Ovary (tissue), 3 donors: ENCODE measurements around the gene DESI1.

Experiments
- EP300 ChIP-seq: sonication (generic); formaldehyde crosslinking; IDR thresholded peaks from one replicate; pipeline ENCODE4 v1.6.1; 2017; ENCODE audit warnings: antibody characterized with exemption
- TF ChIP-seq, protein P1 (sequence below), 3 donors: fragments of 450-650 bp in 2 of 3; fragments of 200-600 bp in 1 of 3; IDR thresholded peaks; one replicate each; pipeline versions ENCODE4 v1.5.1 to v1.8.0; 2016 to 2022; ENCODE audit warnings: antibody characterized with exemption in 3 of 3, mild to moderate bottlenecking in 1 of 3
- donor health status: DM: no; HTN: no; CAD: no.

DNA sequence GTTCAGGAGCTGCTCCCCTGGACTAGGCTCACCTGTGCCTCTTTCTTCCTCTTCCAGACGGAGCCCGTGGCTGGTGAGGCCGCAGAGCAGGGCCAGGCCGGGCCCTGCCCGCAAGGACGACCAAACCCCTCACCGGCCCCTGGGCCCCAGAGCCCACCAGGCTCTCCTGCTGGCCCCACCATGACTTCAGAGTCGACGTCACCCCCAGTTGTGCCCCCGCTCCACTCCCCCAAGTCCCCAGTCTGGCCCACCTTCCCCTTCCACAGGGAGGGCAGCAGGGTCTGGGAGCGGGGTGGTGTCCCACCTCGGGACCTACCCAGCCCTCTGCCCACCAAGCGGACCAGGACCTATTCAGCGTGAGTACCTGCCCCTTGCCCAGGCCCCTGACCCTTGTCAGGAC lies 49.1 kb downstream of the DESI1 start:
- TF ChIP-seq, protein P1, sequence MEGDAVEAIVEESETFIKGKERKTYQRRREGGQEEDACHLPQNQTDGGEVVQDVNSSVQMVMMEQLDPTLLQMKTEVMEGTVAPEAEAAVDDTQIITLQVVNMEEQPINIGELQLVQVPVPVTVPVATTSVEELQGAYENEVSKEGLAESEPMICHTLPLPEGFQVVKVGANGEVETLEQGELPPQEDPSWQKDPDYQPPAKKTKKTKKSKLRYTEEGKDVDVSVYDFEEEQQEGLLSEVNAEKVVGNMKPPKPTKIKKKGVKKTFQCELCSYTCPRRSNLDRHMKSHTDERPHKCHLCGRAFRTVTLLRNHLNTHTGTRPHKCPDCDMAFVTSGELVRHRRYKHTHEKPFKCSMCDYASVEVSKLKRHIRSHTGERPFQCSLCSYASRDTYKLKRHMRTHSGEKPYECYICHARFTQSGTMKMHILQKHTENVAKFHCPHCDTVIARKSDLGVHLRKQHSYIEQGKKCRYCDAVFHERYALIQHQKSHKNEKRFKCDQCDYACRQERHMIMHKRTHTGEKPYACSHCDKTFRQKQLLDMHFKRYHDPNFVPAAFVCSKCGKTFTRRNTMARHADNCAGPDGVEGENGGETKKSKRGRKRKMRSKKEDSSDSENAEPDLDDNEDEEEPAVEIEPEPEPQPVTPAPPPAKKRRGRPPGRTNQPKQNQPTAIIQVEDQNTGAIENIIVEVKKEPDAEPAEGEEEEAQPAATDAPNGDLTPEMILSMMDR (IDR thresholded peaks at IDR 0.05), result no peak
- no peak for TF ChIP-seq EP300
